T-helper 1 cell treated with Interleukin-12 subunit alpha and Interleukin-12 subunit beta and Interleukin-4 antibody, amounts not matched to agents 30 ng/mL and 1 ng/mL, for 36 hours (primary cell): ENCODE data around the gene TARBP2. TPM values are rescaled to one million over a fixed set of nuclear protein-coding genes. Genes with fewer than 3 reads are reported as not detected.
"Not testable (repeated sequence)": the region's sequence is repeated elsewhere in the genome, so short reads cannot be mapped to it uniquely, and the experiment has no call there.

Experiments
- intact Hi-C: fragments of 100-400 bp; cut with micrococcal nuclease; formaldehyde crosslinking; loops from one replicate; pipeline ENCODE4 v1.15.1; 2024
- total RNA-seq: library from RNA; stranded (reverse); gene quantifications from 2 replicates; pipeline ENCODE4 v1.2.3, GENCODE V29; 2022

TARBP2 gene
- total RNA-seq, 1 donor from 2014 or later = 41.0 TPM

DNA sequence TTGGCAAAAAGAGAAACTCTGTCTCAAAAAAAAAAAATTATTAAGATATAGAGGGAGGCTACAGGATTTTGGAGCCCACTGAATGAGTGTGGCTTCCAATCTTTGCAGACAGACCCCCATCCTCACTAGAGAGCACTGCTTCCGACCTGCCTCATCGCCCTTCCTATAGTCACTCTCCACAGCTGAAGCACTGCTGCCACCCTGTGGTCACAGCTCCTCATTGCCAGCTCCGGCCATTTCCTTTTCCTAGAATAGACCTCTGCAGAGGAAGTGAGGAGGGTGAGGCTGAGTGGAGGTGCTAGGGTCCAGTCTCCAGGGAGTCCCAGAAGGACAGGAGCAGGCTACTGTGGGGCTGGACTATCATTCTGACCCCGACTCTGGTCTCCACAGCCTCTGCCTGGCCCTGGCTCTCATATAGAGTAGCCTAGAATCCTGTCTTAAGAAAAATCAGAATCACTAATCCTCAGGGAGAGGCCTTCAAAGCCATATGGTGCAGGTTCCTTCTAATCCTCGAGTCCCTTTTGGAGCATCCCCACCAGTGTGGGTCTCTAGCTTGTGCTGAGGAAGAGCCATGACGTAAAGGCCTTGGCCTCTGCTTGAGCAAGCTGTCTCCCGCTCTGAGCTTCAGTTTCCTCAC is 7.6 kb downstream of the TARBP2 start:
- intact Hi-C loops = loop anchor here (1.0 to 2.0 kb wide), 10 partner anchors 8 to 184 kb away; partner anchors contain the start of gene PRR13

DNA sequence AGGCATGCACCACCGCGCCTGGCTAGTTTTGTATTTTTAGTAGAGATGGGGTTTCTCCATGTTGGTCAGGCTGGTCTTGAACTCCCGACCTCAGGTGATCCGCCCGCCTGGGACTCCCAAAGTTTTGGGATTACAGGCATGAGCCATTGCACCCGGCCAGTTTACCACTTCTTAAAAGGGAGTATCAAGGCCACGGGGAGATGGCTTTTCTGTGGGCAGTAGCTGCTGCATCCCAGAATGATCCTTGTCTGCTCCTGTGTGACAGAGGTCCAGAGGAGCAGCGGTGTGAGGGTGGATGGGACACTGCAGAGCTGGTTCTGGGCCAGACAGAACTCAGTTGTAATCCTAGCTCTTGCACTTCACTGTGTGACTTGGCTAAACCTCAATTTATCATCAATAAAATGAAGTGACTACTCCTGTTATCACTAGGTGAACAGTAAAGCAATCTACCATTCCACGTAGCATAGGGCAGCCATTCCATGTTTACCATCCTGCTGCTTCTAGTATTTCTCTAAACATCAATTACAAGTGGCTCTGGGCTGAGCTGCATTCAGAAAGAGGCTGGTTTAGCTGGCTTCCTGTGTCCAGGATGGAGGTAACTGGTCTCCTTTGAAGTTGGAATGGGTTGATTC is 9.2 kb downstream of the TARBP2 start:
- intact Hi-C loops = no loop called here

DNA sequence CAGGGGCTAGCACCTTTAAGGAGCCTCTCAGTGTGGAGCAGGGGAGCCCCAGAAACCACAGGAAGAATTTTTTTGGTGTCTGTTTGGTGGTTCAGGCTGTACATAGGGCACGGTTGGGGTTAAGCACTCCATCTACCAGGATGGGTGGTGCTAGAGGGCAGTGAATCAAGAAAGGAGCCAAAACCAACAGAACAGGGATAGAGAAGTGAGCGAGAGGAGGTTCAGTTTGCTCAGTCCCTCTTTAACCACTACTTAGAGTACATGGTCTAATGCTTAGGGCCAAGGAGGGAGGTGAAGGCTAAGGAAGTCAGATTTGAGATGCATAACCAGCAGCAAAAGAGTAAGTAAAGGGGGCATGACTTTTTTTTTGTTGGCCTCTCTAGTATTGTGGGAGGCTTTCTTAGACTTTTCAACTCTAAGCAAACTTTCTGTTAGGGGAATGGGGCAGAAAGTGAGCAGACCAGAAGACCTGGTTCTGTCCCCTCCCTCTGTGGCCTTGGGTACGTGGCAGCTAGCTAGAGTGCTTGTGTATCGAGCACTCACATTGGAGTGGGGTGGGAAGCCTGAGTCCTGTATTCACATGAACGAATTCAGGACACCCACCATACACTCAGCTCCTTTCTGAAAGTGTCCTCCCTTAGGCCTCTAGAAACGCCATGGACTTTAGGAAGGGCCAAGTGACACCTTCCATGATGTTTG is 12.8 kb downstream of the TARBP2 start:
- intact Hi-C loops = no loop called here

DNA sequence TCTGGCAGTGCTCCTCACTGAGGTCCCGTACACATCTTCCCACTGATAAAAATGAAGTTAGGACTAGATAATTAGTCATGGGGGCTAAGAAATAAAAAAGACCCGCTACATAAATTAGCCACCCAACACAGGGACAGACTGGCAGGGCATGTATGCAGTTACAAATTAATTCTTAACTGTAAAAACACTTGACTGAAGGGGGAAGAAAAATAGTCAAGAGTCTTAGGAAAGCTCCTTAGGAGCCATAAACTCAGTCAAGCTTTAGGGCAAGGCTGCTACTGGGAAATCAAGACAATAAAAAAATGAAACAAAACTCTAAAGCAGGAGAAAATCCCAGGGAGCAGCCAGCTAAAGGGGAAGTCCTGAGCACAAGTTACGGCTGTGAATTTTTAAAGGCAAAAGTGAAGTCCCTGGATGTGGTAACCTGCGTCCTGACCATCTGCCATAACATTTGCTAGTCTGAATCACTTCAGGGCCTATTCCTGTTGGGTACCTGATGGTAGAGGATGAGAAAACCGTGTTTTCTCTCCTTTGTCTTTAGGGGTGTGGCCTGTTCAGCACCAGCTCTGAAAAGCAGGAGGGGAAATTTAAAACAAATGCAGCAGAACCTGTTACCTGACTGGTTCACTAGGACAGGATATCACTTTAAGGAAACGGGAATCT is 13.7 kb downstream of the TARBP2 start:
- intact Hi-C loops = no loop called here

DNA sequence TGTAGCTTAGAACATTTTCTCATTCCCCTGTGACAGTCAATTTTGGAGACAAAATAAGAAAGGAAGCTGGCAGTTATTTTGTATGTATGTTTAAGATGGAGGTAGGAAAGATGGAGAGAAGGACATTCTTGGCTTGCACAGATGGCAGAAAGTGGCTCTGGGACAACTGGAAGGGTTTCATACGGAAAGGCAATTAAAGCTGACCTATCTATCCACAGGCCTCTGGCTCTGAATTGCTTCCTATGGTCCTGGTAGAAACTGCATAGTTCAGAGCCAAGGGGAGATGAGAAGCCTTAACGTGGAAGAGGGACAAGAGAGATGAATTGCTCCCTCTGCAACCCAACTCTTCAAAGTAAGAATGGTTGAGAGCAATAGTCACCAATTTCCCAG is 14.2 kb downstream of the TARBP2 start:
- intact Hi-C loops = no loop called here

DNA sequence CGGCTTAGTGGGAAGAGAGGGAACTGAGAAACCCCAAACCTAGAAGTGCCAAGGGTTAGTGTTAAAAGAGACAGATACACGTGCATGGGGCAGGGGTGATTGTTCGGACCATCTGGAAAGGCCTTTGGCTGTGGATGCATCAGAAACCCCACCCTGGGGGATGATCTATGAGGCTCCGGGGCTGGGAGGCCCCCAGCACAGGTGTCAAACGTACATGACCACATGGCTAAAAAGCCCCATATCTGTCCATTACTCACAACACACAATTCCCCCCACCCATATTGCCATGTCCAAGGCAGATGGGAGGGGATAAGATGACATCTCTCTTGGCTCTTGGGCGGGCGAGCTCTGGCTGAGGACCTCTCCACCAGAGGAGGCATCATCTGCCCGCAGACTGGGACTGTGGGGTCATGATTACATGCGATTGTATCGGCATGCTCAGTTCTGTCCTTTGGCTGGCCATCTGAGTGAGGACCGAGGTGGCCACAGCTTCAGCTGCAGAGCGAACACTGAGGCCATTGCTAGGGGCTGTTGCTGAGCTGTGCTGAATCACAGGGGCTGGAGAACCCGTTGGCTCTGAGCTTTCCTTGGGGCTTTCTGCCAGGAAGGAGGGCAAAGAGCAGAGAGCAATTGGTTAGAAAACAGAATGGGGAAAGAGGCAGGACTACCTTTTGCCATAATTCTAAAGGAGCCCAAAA is 15.8 kb downstream of the TARBP2 start:
- intact Hi-C loops = no loop called here

DNA sequence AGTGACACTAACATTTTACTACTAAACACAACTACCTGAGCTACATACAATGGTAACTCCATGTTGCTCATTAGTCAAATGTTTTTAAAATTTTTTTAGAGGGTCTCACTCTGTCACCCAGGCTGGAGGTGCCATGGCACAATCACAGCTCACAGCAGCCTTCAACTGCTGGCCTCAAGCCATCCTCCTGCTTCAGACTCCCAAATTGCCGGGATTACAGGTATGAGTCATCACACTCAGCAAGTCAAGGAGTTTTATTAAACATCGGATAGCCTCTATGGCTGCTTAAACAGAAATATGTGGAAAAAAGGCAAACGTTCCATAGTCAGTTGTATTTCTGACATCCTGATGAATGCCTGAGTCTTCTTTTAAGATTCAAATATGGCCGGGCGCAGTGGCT is 17.3 kb downstream of the TARBP2 start:
- intact Hi-C loops = no loop called here

DNA sequence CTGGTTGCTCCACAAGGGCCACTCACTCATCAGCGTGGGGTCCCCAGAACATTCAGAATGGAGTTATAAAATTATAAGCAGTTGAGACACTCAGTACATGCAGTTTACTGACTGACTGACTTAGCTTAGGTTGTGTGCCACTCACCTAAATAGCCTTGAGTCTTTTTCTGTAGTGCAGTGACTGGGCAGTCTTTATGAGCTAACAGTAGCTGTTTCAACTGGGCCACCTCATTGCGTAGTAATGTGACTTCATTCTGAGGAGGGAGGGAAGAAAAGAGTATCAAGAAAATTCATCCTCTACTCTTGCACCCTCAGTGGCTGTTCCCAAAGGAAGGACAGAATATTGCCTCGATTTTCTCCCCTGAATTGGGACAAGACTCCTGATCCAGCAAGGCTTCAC is 22.0 kb downstream of the TARBP2 start:
- intact Hi-C loops = no loop called here

DNA sequence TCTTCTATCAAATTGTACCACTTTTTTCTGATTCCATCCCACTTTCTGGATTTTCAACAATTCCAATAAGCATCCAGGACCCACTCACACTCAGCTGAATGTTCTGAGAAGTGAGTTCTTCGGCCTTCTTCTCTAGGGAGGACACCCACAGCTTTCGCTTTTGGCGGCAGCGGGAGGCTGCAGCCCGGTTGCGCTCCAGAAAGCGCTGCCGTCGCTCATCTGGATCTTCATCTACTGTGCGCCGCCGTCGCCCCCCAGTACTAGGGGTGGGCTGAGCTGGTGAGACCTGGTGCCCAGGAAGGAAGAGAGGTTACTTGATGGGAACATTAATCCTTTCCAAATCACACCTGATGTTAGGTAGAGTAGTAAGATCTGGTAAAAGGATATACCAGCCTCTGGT is 23.4 kb downstream of the TARBP2 start:
- intact Hi-C loops = no loop called here

DNA sequence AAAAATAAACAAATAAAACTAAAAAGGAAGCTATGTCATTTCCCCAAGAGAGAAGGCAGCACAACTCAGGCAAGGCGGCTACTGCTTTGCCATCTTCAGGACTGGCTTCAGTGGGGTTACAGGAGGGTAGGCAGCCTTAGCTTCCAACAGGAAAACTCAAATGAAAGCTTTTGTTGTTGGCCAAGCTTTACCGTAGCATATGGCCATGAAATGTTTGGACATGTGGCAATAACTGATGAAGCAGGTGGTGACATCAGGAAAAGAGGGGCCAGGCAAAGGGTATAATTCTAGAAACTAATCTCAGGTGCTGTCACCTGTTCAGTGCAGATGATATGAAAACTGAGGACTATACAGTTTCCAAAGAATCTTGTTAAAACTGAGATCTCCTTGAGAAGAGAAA is 29.0 kb downstream of the TARBP2 start:
- intact Hi-C loops = no loop called here

DNA sequence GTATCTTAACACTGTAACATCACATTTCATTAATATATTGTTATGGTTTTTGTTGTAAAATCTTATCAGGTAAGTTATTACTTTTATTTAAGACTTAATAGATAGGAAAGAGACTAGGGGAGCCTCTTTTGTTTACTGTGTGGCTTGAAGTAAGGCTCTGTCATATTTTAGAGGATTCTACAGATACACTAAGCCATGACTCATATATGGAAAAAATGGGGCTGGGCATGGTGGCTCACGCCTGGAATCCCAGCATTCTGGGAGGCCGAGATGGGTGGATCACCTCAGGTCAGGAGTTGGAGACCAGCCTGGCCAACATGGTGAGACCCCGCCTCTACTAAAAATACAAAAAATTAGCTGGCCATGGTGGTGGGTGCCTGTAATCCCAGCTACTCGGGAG is 29.8 kb downstream of the TARBP2 start:
- intact Hi-C loops = no loop called here

DNA sequence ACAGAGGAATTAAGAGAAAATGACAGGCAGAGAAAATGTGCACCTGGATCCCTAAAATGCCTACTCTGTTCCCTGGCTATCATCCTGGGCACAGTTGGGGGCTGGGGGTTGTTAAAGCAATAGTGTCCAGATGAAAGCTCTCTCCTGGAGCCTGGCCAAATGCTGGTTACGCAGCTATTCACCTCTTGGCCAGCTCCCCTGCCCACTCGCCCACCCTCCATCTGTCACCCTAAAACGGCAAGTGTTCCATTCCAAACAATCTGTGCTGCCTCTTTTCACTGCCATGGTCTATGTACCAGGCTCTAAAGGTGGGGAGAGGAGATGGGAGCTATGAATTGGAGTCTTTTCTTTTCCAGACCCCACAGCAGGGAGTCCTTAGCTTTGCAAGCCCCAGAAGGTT is 30.9 kb downstream of the TARBP2 start:
- intact Hi-C loops = no loop called here

DNA sequence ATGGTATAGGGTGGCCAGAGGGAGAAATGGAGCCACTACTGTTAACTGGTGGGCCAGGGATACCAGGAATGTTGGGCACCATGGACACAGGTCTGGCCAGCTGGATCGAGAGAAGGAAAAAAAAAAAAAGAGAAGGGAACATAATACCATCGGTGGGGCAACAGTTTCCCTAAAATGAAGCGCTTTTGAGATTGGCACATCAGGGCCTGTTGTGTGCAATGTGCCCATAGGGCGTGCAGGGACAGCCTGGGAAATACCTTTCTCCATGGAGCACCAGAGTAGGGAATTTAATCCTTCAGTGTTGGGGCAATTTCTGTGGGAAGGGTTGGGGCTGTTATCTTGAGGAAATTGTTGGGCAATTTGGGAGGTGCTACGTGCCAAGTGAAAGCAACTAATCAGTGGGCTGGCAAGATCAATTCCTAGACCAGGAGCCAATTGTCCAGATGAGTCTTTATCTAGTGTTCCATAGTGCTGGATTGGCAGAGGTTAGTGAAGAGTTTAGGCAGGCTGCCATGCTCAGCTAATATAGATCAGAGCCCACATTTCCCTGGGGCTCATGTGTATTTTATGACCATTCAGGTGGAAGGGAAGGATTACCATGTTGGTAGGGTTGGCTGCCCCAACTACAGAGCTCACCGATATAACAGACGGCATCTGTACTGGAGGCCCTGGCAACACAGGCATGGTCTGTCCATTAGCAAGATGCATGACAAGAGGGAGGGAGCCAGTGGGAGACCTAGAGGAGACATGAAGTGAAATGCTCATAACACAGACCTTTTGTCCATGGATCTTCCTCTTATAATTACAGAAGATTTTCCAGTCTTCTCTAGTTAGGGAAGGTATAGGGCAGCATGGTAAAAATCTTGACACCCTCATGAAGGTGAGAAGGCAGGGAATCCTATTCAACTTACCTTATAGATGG is 31.7 kb downstream of the TARBP2 start:
- intact Hi-C loops = no loop called here

DNA sequence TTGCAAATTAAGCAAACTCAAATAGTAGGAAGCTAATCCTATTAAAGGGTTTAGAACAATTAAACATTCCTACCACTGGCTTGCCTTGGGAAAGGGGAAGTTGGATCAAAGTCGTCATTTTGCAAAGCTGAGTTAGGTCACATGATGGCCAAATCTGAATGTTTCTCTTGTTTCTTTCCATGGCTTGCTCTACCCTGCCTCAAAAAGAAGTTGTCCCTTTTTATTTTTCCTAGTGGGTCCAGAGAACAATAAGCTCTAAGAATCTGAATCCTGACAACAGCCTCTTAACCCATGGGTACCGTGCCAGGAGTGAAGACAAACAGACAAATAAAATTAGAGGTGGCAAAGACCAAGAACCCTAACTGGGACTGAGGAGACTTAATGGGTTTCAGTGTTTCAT is 32.4 kb downstream of the TARBP2 start:
- intact Hi-C loops = no loop called here

DNA sequence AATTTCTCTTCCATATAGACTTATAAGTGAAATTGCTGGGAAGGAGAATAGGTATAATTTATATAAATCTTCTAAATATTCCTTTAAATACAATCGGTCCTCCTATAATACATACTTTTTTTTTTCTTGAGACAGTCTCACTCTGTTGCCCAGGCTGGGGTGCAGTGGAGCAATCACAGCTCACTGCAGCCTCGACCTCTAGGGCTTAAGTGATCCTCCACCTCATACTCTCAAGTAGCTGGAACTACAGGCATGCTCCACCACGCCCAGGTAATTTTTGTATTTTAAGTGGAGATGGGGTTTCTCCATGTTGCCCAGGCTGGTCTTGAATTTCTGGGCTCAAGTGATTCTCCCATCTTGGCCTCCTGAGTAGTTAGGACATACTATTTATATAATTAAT is 35.9 kb downstream of the TARBP2 start:
- intact Hi-C loops = no loop called here

DNA sequence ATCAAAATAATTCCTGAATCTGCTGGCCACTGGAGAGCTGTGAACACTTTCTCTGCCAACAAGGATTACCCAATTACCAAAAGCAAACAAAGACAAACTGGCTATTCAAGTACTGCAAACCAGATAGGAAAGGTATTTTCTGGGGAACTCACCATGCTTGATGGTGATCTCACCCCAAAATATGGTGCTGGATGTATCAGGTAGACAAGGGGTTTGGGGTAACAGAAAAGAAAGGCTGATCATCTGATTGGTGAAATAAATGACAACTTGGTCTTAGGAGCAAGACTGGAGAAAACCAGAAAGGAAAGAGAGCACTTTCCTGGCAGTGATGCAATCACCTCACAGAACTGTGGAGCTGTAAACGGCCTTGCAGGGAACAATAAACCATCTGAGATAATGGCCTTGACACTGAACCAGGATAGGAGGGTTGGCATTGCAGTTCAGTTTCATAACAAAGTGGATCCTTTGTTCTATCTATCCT is 37.2 kb downstream of the TARBP2 start:
- intact Hi-C loops = no loop called here

DNA sequence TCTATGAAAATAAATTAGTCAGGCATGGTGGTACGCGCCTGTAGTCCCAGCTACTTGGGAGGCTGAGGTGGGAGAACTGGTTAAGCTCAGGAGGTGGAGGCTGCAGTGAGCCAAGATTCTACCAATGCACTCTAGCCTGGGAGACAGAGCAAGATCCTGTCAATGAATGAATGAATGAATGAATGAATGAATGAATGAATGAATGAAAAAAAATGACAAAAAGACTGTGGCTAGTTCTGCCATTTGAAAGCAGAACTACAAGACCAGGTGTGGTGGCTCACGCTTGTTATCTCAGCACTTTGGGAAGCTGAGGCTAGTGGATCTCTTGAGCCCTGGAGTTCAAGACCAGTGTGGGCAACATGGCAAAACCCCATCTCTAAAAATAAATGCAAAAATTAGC is 38.4 kb downstream of the TARBP2 start:
- intact Hi-C loops = no loop called here

DNA sequence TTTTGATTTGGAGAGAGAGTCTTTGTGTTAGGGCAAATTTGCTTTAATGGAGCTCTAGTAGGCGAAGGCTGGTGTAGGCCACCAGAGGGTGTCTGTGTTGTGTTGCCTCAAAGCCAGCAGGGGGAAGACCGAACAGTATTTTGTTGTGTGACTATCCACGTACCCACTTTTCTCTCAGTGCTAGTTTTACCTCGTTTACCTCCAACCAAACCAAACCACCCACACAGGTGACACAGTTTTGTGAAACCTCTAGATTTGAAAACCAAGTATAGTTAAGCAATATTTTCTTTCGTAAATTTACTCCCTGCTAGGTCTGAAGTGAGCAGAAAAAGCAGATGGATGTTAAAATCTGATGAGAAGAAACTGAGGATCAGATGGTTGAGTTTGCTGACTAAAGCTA is 42.5 kb downstream of the TARBP2 start:
- intact Hi-C loops = loop anchor here (1.0 kb wide), 3 partner anchors 83 to 200 kb away; partner anchors contain the start of genes ATF7 and ATP5MC2

DNA sequence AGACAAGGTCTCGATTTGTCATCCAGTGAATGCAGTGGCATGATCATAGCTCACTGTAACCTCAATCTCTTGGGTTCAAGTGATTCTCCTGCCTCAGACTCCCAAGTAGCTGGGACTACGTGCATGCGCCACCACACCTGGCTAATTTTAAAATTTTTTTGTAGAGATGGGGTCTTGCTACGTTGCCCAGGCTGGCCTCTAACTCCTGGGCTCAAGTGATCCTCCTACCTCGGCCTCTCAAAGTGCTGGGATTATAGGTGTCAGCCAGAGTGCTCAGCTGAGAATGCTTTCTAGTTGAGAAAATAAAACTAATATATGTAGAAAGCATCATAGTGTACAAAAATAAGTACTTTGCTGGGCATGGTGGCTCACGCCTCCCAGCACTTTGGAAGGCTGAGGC is 47.3 kb downstream of the TARBP2 start:
- intact Hi-C loops = not testable (repeated sequence)

DNA sequence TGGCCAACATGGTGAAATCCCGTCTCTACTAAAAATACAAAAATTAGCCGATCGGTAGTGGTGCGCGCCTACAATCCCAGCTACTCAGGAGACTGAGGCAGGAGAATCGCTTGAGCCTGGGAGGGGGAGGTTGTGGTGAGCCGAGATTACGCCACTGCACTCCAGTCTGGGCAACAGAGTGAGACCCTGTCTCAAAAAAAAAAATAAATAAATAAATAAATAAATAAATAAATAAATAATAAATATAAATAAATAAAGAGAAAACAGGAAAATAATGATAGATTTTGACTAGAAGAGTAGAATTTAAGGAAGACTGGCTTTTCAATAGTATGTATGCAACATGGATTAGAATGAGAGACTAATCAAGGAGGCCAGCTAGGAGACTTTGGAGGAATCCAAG is 49.0 kb downstream of the TARBP2 start:
- intact Hi-C loops = not testable (repeated sequence)
